Mesodermal cell (in vitro differentiated cells): ENCODE data around the gene AMFR.
"Not testable (repeated sequence)": the region's sequence is repeated elsewhere in the genome, so short reads cannot be mapped to it uniquely, and the experiment has no call there.

Experiments
- H3K27ac ChIP-seq: 2 replicates; pipeline ENCODE4 v1.7.0; 2013; ENCODE audit warnings: mild to moderate bottlenecking, low read depth, low read length, moderate library complexity; ENCODE audit not compliant: severe bottlenecking
- H3K36me3 ChIP-seq: 2 replicates; pipeline ENCODE4 v1.7.1; 2013; ENCODE audit warnings: mild to moderate bottlenecking, low read length, moderate library complexity; ENCODE audit not compliant: control insufficient read depth, insufficient read depth
- H3K4me1 ChIP-seq: one replicate; pipeline ENCODE4 v1.7.1; 2013; ENCODE audit warnings: mild to moderate bottlenecking, low read length; ENCODE audit not compliant: insufficient read depth, control insufficient read depth, poor library complexity, severe bottlenecking
- H3K4me3 ChIP-seq: 2 replicates; pipeline ENCODE4 v1.7.0; 2013; ENCODE audit warnings: low read length, control low read depth, mild to moderate bottlenecking; ENCODE audit not compliant: insufficient read depth, poor library complexity, severe bottlenecking; ENCODE audit errors: extremely low read depth
- H3K9me3 ChIP-seq: 2 replicates; pipeline ENCODE4 v1.7.1; 2013; ENCODE audit warnings: mild to moderate bottlenecking, low read length, moderate library complexity; ENCODE audit not compliant: control insufficient read depth
- WGBS, 2 experiments: methylation state at CpG; one replicate each; pipeline ENCODE4 v1.1.5; 2013; ENCODE audit warnings: missing lambda C conversion rate in 2 of 2; ENCODE audit not compliant: insufficient coverage in 2 of 2; 5-methylcytosine and 5-hydroxymethylcytosine counted together

The AMFR gene

DNA sequence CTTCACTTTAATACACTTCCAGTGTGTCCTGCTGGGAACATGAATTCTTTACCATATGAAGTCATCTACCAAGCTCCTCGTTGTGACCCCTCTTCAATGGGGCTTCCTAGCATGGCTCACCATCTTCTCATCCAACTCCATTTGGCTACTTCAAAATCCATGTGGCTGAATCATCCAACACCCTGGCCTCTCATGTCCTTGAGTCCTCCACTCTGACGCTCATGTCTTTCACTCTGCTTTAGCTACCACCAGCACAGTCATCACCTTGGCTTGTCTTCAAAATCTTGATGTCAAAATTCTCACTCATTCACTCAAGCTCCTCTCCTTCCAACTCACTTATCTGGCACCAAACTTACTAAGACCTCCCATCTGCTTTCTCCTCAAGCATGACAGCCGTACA is 35.8 kb downstream of the AMFR start:
- H3K9me3 ChIP-seq: no peaks in the 10 kb centered on the region
- 84 to 95% methylated on average over 2 to 3 of the region's 3 CpGs for WGBS, 2 experiments
- peaks cover 55% of the 10 kb centered on the region for H3K36me3 ChIP-seq
- no peaks in the 10 kb centered on the region for H3K4me1 ChIP-seq
- no peak overlapping the region for H3K4me3 ChIP-seq
- H3K27ac ChIP-seq: no peak overlapping the region

GRCh38 chr16:56388209-56388608 is 37.1 kb downstream of the AMFR start:
- Histone ChIP-seq H3K36me3 (peaks cover 69% of the 10 kb centered on the region), H3K4me1 (peaks cover 5% of the 10 kb centered on the region), H3K27ac (no peak overlapping the region), H3K9me3 (no peaks in the 10 kb centered on the region), H3K4me3 (no peak overlapping the region)

DNA sequence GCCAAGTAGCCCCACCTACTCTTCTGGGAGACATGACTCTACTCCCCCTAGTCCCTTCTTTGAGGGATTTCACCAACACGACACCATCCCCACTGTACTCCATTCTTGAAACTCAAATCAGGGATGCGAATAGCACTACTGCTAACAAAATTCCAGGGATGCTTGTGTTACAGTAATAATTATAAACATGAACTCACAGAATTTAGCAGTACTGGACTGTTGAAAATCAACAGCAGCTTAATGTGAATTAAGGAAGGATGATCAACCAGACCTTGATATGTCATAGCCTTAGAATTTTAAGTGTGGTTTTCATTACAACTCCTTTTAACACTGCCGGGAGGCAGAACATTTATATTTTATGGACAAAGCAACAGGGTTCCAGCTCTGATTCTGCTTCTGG is 37.9 kb downstream of the AMFR start:
- H3K9me3 ChIP-seq: no peaks in the 10 kb centered on the region
- H3K27ac ChIP-seq: no peak overlapping the region
- peaks cover 6% of the 10 kb centered on the region for H3K4me1 ChIP-seq
- 83% methylated on average over 1 of the region's 3 CpGs; no CpG with 5 or more reads in 1 of the 2 experiments for WGBS, 2 experiments
- no peak overlapping the region for H3K4me3 ChIP-seq
- H3K36me3 ChIP-seq: peaks cover 71% of the 10 kb centered on the region

DNA sequence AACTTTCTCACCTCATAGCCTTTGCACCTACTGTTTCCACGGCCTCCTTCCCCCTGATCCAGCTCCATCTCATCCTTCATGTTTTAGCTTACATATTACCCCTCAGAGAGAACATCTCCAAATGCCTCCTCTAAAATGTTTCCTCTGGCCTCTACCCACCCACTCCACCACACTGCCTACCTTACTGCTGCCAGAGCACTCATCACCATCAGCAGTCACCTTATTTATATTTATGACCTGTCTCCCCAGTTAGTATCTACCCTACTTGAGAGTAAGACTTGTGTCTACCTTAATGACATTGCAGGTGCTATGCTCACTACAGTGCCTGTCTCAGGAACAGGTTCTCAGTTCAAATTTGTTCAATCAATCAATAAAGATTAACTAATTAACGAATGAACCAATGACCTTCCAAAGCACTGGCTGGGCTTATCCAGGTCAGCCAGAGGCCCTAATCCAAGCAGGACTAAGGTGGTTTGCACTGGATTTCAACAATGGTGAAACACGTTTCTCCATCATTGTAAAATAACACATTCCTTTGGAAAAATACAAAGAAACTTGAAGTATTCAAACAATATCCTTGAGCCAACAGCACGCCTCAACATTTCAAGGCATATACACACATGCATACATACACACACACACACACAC is 41.1 kb downstream of the AMFR start:
- 89 to 100% methylated on average over 3 of the region's 4 CpGs for WGBS, 2 experiments
- H3K36me3 ChIP-seq: peaks cover 85% of the 10 kb centered on the region
- H3K4me3 ChIP-seq: no peak overlapping the region
- peaks cover 6% of the 10 kb centered on the region for H3K4me1 ChIP-seq
- no peak overlapping the region for H3K27ac ChIP-seq
- peaks cover 22% of the 10 kb centered on the region for H3K9me3 ChIP-seq

GRCh38 chr16:56382901-56383355 is 42.4 kb downstream of the AMFR start:
- Histone ChIP-seq H3K36me3 (peaks cover 85% of the 10 kb centered on the region), H3K4me1 (peaks cover 6% of the 10 kb centered on the region), H3K27ac (no peak overlapping the region), H3K9me3 (peaks cover 26% of the 10 kb centered on the region), H3K4me3 (no peak overlapping the region)
- 85 to 88% methylated on average over 3 to 4 of the region's 5 CpGs for WGBS, 2 experiments

DNA sequence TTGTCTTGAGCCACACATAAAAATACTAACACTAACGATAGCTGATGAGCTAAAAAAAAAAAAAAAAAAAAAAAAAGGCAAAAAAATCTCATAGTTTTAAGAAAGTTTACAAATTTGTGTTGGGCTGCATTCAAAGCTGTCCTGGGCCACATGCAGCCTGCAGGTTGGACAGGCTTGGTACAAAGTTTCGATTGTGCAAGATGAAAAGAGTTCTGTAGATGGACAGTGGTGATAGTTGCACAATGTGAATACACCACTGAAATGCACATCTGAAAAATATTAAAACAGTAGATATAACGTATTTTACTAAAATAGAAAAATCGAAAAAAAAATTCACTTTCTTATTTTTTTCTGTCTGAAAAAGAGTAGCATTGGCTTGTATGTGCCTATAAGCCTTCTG is 42.9 kb downstream of the AMFR start:
- peaks cover 84% of the 10 kb centered on the region for H3K36me3 ChIP-seq

GRCh38 chr16:56380778-56381485 is 44.4 kb downstream of the AMFR start:
- H3K4me1 ChIP-seq, H3K4me3 ChIP-seq, H3K27ac ChIP-seq: not testable (repeated sequence)
- WGBS, 2 experiments: no CpG with 5 or more reads among the region's 3 CpGs
- peaks cover 80% of the 10 kb centered on the region for H3K36me3 ChIP-seq
- peaks cover 26% of the 10 kb centered on the region for H3K9me3 ChIP-seq

More for the DNA sequence above, 42.9 kb downstream of the AMFR start:
- peaks cover 6% of the 10 kb centered on the region for H3K4me1 ChIP-seq
- H3K4me3 ChIP-seq: no peak overlapping the region
- H3K27ac ChIP-seq: no peak overlapping the region
- peaks cover 26% of the 10 kb centered on the region for H3K9me3 ChIP-seq
- no CpG with 5 or more reads among the region's 4 CpGs for WGBS, 2 experiments

DNA sequence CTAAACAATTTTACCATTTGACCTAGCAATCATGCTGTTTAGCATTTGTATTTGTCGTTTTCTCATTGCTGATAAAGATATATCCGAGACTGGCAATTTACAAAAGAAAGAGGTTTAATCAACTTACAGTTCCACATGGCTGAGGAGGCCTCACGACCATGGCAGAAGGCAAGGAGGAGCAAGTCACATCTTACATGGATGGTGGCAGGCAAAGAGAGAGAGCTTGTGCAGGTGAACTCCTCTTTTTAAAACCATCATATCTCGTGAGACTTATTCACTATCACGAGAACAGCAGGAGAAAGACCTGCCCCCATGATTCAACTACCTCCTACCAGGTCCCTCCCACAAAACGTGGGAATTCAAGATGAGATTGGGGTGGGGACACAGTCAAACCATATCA is 46.3 kb downstream of the AMFR start:
- 92 to 93% methylated on average over 3 to 4 of the region's 6 CpGs for WGBS, 2 experiments
- H3K27ac ChIP-seq, H3K4me1 ChIP-seq, H3K4me3 ChIP-seq: not testable (repeated sequence)
- Histone ChIP-seq H3K36me3 (peaks cover 61% of the 10 kb centered on the region), H3K9me3 (peaks cover 26% of the 10 kb centered on the region)

- peaks cover 17% of the 10 kb centered on the region for H3K9me3 ChIP-seq
- not testable (repeated sequence) for H3K4me1 ChIP-seq, H3K27ac ChIP-seq, H3K4me3 ChIP-seq
- H3K36me3 ChIP-seq: peaks cover 28% of the 10 kb centered on the region
- 73 to 94% methylated on average over 1 to 3 of the region's 6 CpGs for WGBS, 2 experiments
These were observed 49.6 kb downstream of the AMFR start for GRCh38 chr16:56375792-56376191.

DNA sequence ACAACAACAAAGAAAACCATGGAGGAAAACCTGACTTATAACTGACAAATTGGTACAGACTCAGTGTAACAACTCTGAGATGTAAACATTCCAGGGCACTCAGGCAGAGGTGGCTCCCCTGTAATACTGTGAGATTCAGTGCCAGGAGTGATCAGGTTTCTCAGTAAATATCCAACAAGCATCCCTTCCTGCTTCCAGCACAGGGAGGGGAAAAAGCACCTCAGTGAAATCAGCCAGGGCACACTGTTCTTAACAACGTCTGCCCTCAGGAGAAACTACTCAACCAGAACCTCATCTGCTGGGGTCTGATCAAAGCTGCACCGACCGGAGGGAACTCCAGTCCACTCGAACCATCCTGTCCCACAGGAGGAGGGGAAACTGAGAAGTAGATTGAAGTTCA is 52.3 kb downstream of the AMFR start:
- H3K4me1 ChIP-seq: peaks cover 7% of the 10 kb centered on the region
- no peak overlapping the region for H3K27ac ChIP-seq
- peaks cover 22% of the 10 kb centered on the region for H3K36me3 ChIP-seq
- H3K9me3 ChIP-seq: no peaks in the 10 kb centered on the region
- H3K4me3 ChIP-seq: no peak overlapping the region
- 93% methylated on average over 3 of the region's 4 CpGs; no CpG with 5 or more reads in 1 of the 2 experiments for WGBS, 2 experiments

GRCh38 chr16:56372013-56372634 is 53.2 kb downstream of the AMFR start:
- 96 to 98% methylated on average over 3 of the region's 7 CpGs for WGBS, 2 experiments
- Histone ChIP-seq H3K27ac (no peak overlapping the region), H3K9me3 (no peaks in the 10 kb centered on the region), H3K36me3 (peaks cover 28% of the 10 kb centered on the region), H3K4me3 (no peak overlapping the region), H3K4me1 (peaks cover 7% of the 10 kb centered on the region)
